AG04450 (cell line): ENCODE measurements around the gene PALMD. TPM values are rescaled to one million over a fixed set of nuclear protein-coding genes. Genes with fewer than 3 reads are reported as not detected.

Experiments
- CTCF ChIA-PET: fragments of 300-600, 350-600 bp; formaldehyde crosslinking; extraction: SDS; loops from one replicate; lab custom pipeline; 2022; ENCODE audit warnings: antibody characterized with exemption, inconsistent platforms; lab: Charles Lee
- POLR2A ChIA-PET: fragments of 350-600 bp; formaldehyde crosslinking; extraction: SDS; loops from one replicate; lab custom pipeline; 2021; ENCODE audit warnings: antibody characterized with exemption, inconsistent platforms; lab: Yijun Ruan, JAX
- DNase-seq: peaks from one replicate; pipeline ENCODE4 v3.0.0-alpha.2; 2011; ENCODE audit warnings: low read depth, low spot score
- H3K27ac ChIP-seq: one replicate; pipeline ENCODE4 v1.5.1; 2012; ENCODE audit warnings: low read depth, low read length, control low read depth
- H3K27me3 ChIP-seq: one replicate; pipeline ENCODE4 v1.6.0; 2012; ENCODE audit warnings: low read length; ENCODE audit not compliant: control insufficient read depth, insufficient read depth
- H3K4me3 ChIP-seq: 2 replicates; pipeline ENCODE4 v1.5.1; 2011; ENCODE audit warnings: mild to moderate bottlenecking, low read depth, low read length, control low read depth
- H3K9me3 ChIP-seq: 2 replicates; pipeline ENCODE4 v1.5.1; 2012; ENCODE audit warnings: low read length; ENCODE audit not compliant: control insufficient read depth, insufficient read depth
- polyA plus RNA-seq: library from polyadenylated mRNA; depleted of rRNA; stranded (reverse); fragments of >200 nt; gene quantifications from 2 replicates; pipeline ENCODE4 v1.2.3, GENCODE V29; 2011
- TF ChIP-seq, protein P1 (sequence below): IDR thresholded peaks from 2 replicates; pipeline ENCODE4 v1.5.1; 2011; ENCODE audit warnings: low read depth, low read length, control low read depth, inconsistent platforms

The PALMD gene
- polyA plus RNA-seq, 1 experiment = 0.37 TPM

DNA sequence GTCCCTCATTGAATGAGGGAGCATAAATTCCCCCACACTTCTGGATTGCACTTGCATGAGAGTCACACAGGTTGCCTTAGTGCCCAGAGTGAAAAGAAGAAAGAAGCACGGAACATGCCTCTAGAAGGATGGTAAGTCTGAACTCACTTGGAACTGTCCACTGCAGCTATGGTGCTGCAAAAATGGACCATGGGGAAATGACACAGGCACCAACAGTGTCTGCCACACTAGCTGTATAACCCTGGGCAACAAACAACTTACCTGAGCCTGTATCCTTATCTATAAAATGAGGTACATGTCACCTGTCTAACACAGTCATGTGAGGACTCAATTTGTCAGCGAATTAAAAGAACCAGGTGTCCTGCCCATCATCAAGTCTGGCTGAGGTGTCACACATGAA is 50.7 kb downstream of the PALMD start:
- ChIA-PET POLR2A (no interaction called here), CTCF (no interaction called here)
- Histone ChIP-seq H3K4me3 (no peak overlapping the region), H3K27me3 (no peaks in the 10 kb centered on the region), H3K9me3 (no peaks in the 10 kb centered on the region), H3K27ac (no peak overlapping the region)
- DNase-seq = no peak
- TF ChIP-seq, protein P1, sequence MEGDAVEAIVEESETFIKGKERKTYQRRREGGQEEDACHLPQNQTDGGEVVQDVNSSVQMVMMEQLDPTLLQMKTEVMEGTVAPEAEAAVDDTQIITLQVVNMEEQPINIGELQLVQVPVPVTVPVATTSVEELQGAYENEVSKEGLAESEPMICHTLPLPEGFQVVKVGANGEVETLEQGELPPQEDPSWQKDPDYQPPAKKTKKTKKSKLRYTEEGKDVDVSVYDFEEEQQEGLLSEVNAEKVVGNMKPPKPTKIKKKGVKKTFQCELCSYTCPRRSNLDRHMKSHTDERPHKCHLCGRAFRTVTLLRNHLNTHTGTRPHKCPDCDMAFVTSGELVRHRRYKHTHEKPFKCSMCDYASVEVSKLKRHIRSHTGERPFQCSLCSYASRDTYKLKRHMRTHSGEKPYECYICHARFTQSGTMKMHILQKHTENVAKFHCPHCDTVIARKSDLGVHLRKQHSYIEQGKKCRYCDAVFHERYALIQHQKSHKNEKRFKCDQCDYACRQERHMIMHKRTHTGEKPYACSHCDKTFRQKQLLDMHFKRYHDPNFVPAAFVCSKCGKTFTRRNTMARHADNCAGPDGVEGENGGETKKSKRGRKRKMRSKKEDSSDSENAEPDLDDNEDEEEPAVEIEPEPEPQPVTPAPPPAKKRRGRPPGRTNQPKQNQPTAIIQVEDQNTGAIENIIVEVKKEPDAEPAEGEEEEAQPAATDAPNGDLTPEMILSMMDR = no peak

DNA sequence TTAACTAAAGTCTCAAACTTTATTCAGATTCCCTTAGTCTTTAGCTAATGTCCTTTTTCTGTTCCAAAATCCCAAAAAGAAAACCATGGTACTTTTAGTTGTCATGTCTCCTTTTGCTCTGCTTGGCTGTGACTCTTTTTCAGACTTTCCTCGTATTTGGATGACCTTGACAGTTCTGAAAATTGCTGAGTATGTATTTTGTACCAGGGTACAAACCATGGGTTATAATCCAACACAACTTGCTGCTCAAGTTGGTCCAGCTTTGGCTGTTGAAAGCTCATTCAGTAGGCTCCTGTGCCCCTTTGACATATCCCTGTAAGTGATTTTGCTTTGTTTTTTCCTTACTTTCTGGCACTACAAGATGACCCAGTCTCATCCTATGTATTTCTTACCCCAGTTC is 51.7 kb downstream of the PALMD start:
- H3K9me3 ChIP-seq = no peaks in the 10 kb centered on the region
- POLR2A ChIA-PET = no interaction called here
- CTCF ChIA-PET = no interaction called here
- DNase-seq = no peak
- H3K27me3 ChIP-seq = no peaks in the 10 kb centered on the region
- no peak overlapping the region for H3K27ac ChIP-seq
- H3K4me3 ChIP-seq = no peak overlapping the region
- TF ChIP-seq, protein P1 = no peak

DNA sequence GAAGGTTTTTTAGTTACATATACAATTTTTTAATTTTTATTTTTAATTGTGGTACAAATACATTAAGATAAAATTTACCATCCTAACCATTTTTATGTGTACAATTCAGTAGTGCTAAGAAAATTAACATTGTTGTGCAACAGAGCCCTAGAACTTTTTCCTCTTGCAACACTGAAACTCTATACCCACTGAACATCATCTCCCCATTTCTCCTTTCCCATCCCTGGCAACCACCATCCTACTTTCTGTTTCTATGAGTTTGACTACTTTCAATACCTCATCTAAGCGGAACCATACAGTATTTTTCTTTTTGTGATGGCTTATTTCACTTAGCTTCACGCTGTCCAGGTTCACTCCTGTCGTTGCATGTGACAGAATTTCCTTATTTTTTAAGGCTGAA is 54.1 kb downstream of the PALMD start:
- Histone ChIP-seq H3K9me3 (no peaks in the 10 kb centered on the region; the same call in 1 of the 2 replicates), H3K4me3 (no peak overlapping the region), H3K27me3 (no peaks in the 10 kb centered on the region), H3K27ac (no peak overlapping the region)
- POLR2A ChIA-PET = no interaction called here
- TF ChIP-seq, protein P1 = no peak
- CTCF ChIA-PET = no interaction called here
- DNase-seq = no peak

DNA sequence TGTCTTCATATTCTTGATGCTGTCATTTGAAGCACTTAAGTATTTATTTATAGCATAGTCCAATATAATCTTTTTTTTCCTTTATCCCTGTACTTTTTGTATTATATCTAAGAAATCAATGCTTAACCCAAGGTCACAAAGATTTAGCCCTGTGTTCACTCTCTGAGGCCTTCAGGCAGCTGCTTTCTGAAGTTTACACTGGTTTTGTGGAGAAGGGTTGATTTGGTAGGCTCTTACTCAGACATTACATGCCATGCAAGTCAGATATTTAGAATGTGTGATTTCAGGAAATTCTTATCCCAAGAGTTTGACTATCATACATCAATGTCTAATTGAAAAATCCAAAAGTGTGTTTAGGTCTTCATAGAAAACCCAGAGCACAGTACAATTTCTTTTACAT is 56.3 kb downstream of the PALMD start:
- no peak overlapping the region for H3K4me3 ChIP-seq
- no peaks in the 10 kb centered on the region for H3K27me3 ChIP-seq
- H3K9me3 ChIP-seq = no peaks in the 10 kb centered on the region; the same call in 1 of the 2 replicates
- no peak for DNase-seq
- ChIA-PET POLR2A (no interaction called here), CTCF (no interaction called here)
- no peak overlapping the region for H3K27ac ChIP-seq
- TF ChIP-seq, protein P1 = no peak

DNA sequence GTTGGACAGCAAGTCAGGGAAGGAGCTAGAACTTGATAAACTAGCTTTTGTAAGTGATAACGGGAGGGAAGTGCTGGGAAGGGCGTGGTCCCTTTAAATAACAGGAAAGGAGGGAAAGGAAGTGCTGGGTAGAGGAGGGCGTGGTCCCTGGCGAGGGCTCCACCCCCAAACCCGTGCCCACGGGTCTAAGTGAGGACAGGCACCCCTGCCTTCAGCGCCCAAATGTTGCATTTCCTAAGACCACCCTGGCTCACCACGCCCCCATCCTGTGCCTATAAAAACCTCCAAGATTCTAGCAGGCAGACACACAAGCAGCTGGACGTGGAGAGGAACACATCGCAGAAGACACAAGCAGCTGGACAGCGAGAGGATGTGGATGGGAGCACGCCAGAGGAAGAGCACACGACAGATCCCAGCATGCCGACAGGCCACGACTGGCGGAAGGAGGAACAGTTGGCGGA is 58.5 kb downstream of the PALMD start:
- Histone ChIP-seq H3K27me3 (no peaks in the 10 kb centered on the region), H3K9me3 (no peaks in the 10 kb centered on the region; the same call in 1 of the 2 replicates), H3K4me3 (no peak overlapping the region), H3K27ac (no peak overlapping the region)
- ChIA-PET CTCF (interaction anchor here (1.7 to 6.1 kb wide), 2 partner anchors 223 to 524 kb away, joined by 4 to 56 read pairs; no protein-coding TSS in a partner anchor), POLR2A (no interaction called here)
- DNase-seq = no peak
- TF ChIP-seq, protein P1 = no peak
